Hair follicular keratinocyte (primary cell): ENCODE results near the gene ZNF772. TPM values are rescaled to one million over a fixed set of nuclear protein-coding genes. Genes with fewer than 3 reads are reported as not detected.

Experiments
- total RNA-seq: library from RNA; depleted of rRNA; stranded (reverse); fragments of >200 nt; gene quantifications from 2 replicates; pipeline ENCODE4 v1.2.3, GENCODE V29; 2015

ZNF772 gene
- total RNA-seq = 7.7 and 8.0 TPM in 2 replicates

GRCh38 chr19:57477191-57478008 lies at the start of gene ZNF772:
Gene ZNF772, minus strand, starts transcription at chr19:57477566. Its CDS starts 257 bp downstream, at chr19:57477309.

GRCh38 chr19:57499680-57500395 lies 22.5 kb upstream of the ZNF772 start, which contains the start of gene ZNF773:
Gene ZNF773, plus strand, starts transcription at chr19:57499938. Its CDS starts 143 bp downstream, at chr19:57500081.

GRCh38 chr19:57487477-57488298 lies 10.3 kb upstream of the ZNF772 start, which contains the start of gene ZNF419:
Gene ZNF419, plus strand, starts transcription at chr19:57487750. Its CDS starts 201 bp downstream, at chr19:57487951.

GRCh38 chr19:57435062-57435978 lies 42.0 kb downstream of the ZNF772 start, which contains the start of gene ZNF749:
Gene ZNF749, plus strand, starts transcription at chr19:57435325. Its CDS starts 254 bp downstream, at chr19:57435579.

Other genes starting within 250 kb of the ZNF772 start
- gene AURKC, start 246.5 kb downstream of the ZNF772 start, total RNA-seq = 0.57 and 0.62 TPM in 2 replicates
- 3.8 and 6.9 TPM in 2 replicates for gene ZNF805, start 236.9 kb downstream of the ZNF772 start, total RNA-seq
- gene ZNF460, start 197.1 kb downstream of the ZNF772 start, total RNA-seq = 15.8 and 29.0 TPM in 2 replicates
- 4.4 and 4.7 TPM in 2 replicates for gene ZNF543, start 157.1 kb downstream of the ZNF772 start, total RNA-seq
- gene ZNF304, start 126.3 kb downstream of the ZNF772 start, total RNA-seq = 5.0 and 5.9 TPM in 2 replicates
- 18.6 and 29.0 TPM in 2 replicates for gene TRAPPC2B, start 114.0 kb downstream of the ZNF772 start, total RNA-seq
- 0.62 and 1.5 TPM in 2 replicates for gene ZNF547, start 114.0 kb downstream of the ZNF772 start, total RNA-seq
- 3.2 and 8.4 TPM in 2 replicates for gene ZNF548, start 87.7 kb downstream of the ZNF772 start, total RNA-seq
- 1.9 and 3.3 TPM in 2 replicates for gene ZNF17, start 66.4 kb downstream of the ZNF772 start, total RNA-seq
- gene ZNF749, start 42.2 kb downstream of the ZNF772 start, total RNA-seq = 5.0 and 8.7 TPM in 2 replicates
- gene VN1R1, start 20.4 kb downstream of the ZNF772 start, total RNA-seq = 0.49 TPM in 1 of 2 replicates, not detected in the other
- gene ZNF419, start 10.2 kb upstream of the ZNF772 start, total RNA-seq = 8.1 and 10.0 TPM in 2 replicates
- 6.4 and 11.6 TPM in 2 replicates for gene ZNF773, start 22.4 kb upstream of the ZNF772 start, total RNA-seq
- 3.5 and 4.7 TPM in 2 replicates for gene ZNF549, start 49.8 kb upstream of the ZNF772 start, total RNA-seq
- 3.5 and 5.5 TPM in 2 replicates for gene ZNF550, start 82.3 kb upstream of the ZNF772 start, total RNA-seq
- 2.2 and 3.0 TPM in 2 replicates for gene ZNF416, start 101.3 kb upstream of the ZNF772 start, total RNA-seq
- 2.3 and 5.9 TPM in 2 replicates for gene ZIK1, start 106.6 kb upstream of the ZNF772 start, total RNA-seq
- gene ZNF530, start 122.3 kb upstream of the ZNF772 start, total RNA-seq = 1.6 and 2.3 TPM in 2 replicates
- gene ZNF134, start 136.7 kb upstream of the ZNF772 start, total RNA-seq = 11.1 and 17.4 TPM in 2 replicates
- gene ZNF211, start 155.6 kb upstream of the ZNF772 start, total RNA-seq = 4.6 and 5.2 TPM in 2 replicates
- gene ZSCAN4, start 191.4 kb upstream of the ZNF772 start, total RNA-seq = not detected in 2 replicates
- 3.6 and 5.9 TPM in 2 replicates for gene ZNF551, start 204.4 kb upstream of the ZNF772 start, total RNA-seq
- gene ZNF154, start 231.6 kb upstream of the ZNF772 start, total RNA-seq = 1.0 and 2.0 TPM in 2 replicates